Erythroblast (primary cell): ENCODE measurements around the gene LIN52.

Experiments
- GATA1 ChIP-seq: IDR thresholded peaks from 2 replicates; pipeline ENCODE4 v1.6.1; 2011; ENCODE audit warnings: low read depth, mild to moderate bottlenecking, control low read depth, low read length, moderate library complexity
- POLR2A ChIP-seq: IDR thresholded peaks from 2 replicates; pipeline ENCODE4 v1.6.1; 2011; ENCODE audit warnings: mild to moderate bottlenecking, low read length

DNA sequence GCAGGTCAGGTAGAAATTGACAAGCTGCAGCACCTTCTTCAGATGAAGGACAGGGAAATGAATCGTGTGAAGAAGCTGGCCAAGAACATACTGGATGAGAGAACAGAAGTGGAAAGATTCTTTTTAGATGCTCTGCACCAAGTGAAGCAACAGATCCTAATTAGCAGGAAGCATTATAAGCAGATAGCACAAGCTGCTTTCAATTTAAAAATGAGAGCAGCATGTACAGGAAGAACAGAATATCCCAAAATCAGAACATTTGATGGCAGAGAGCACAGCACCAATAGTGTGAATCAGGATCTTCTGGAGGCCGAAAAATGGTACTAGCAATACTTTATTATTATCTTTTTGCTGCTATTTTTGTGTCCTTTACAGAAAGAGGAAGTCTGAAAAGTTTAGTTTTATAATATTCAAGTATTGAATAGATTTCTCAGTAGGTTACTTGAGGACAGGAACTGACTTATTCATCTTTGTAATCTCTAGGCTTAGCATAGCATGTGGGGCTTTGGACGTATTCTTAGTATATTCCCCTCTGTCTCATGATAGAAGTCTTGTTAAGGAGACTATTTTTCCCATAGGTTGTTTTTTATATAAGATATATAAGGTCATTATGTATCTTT lies 34.8 kb upstream of the LIN52 start:
- no peak for TF ChIP-seq POLR2A
- TF ChIP-seq GATA1 = no peak
